Left colon (tissue), 2 donors: ENCODE data around the gene C14orf93. TPM values are rescaled to one million over a fixed set of nuclear protein-coding genes. Genes with fewer than 3 reads are reported as not detected.
A peak's percentile ranks its signal among the peaks of the same experiment; 100 is the strongest.
"Not testable (repeated sequence)": the region's sequence is repeated elsewhere in the genome, so short reads cannot be mapped to it uniquely, and the experiment has no call there.

ENCODE experiments used
- ATAC-seq: fragments of 200-7000 bp; cut with Tn5 transposase; one replicate; pipeline ENCODE4 v1.9.1; 2020; ENCODE audit warnings: mild to moderate bottlenecking, moderate library complexity
- DNase-seq, 2 donors: peaks; one replicate each; pipeline ENCODE4 v3.0.0-alpha.2; 2020
- intact Hi-C, 2 donors: fragments of 100-400 bp; cut with DNase I in 1 of 2; cut with micrococcal nuclease in 1 of 2; formaldehyde crosslinking; loops; one replicate each; pipeline versions ENCODE4 v1.11.2 to v1.14.0; 2022; cut with DNase I, micrococcal nuclease
- total RNA-seq, 2 donors: library from RNA; stranded (reverse); fragmentation: NEBNext Ultra II Directional; extraction: Animal tissue kit (Norgen Biotek cat#: 25700); gene quantifications; one replicate each; pipeline ENCODE4 v1.2.1, GENCODE V29; 2021
- donor health status: DM: no; HTN: no; CAD: no.
- donor health status: DM: yes; HTN: yes; CAD: no.

The C14orf93 gene
- total RNA-seq, 2 donors from 2014 or later: 11.9 to 13.2 TPM

DNA sequence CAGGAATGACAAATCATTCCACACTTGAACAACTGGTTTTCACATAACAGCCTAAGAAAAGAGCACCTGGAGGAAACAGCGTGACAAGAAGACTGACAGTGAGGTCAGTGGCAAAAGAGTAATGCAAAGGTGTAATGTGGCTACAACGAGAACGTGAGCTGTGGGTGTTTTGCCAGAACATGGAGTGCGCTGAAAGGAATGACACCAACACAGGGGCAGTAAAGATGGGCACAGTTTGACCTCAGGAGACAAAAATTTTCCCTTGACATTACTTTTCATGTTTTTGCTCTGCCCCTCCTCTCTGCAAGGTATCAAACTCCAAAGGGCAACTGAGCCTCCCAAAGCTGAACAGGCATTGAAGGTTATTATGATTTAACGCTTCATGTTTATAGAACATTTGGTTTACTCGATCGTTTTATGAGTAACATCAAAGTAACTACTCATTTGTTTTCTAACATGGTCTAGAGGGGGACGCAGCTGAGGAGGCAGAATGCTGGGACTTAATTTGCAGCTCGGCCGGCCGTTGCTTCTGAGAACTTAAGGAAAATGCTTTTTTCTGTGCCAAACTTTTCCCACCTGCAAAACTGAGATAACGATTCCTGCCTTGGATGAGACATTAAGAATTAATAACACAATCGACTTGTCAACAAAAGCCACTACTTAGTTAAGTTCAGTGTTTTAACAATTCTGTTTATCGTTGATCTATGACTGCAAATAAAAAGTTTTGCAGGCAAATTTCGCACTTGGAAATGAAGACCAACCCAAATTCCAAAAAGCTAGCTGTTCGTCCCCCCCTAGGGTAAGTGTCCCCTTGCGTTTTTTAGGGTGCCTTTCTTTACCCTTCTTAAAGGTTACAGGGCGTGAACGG, 54.0 kb downstream of the C14orf93 start:
- intact Hi-C loops: no loop called here
- DNase-seq: peak; percentile 23 to 28
- ATAC-seq: peak; percentile 40

- intact Hi-C loops: no loop called here
- no peak for ATAC-seq
- no peak for DNase-seq
Measured at GRCh38 chr14:22952418-22952817, 57.5 kb downstream of the C14orf93 start.

- DNase-seq, intact Hi-C loops, ATAC-seq: not testable (repeated sequence)
Measured at GRCh38 chr14:22951795-22952194, 58.1 kb downstream of the C14orf93 start.

GRCh38 chr14:22945642-22946041, 64.3 kb downstream of the C14orf93 start:
- ATAC-seq (no peak), DNase-seq (no peak)
- intact Hi-C loops: no loop called here

GRCh38 chr14:22939684-22940083, 70.3 kb downstream of the C14orf93 start:
- no peak for DNase-seq
- intact Hi-C loops: no loop called here
- no peak for ATAC-seq

Other genes starting within 250 kb of the C14orf93 start
- 100 to 1,000 TPM in 1 of 2 donors, 10 to 100 TPM in 1; 81.7 to 125 TPM for gene OXA1L, start 243.5 kb downstream of the C14orf93 start, total RNA-seq
- 10 to 100 TPM in 1 of 2 donors, 1 to 10 TPM in 1; 8.4 to 17.4 TPM for gene SLC7A7, start 194.7 kb downstream of the C14orf93 start, total RNA-seq
- gene MRPL52, start 180.3 kb downstream of the C14orf93 start, total RNA-seq: 10 to 100 TPM; 64.5 to 81.0 TPM
- gene MMP14, start 173.6 kb downstream of the C14orf93 start, total RNA-seq: 100 to 1,000 TPM in 1 of 2 donors, 10 to 100 TPM in 1; 83.0 to 101 TPM
- 100 to 1,000 TPM; 263 to 308 TPM for gene LRP10, start 138.4 kb downstream of the C14orf93 start, total RNA-seq
- under 1 TPM; 0.58 to 0.64 TPM for gene REM2, start 126.9 kb downstream of the C14orf93 start, total RNA-seq
- 10 to 100 TPM; 60.4 to 81.9 TPM for gene RBM23, start 91.0 kb downstream of the C14orf93 start, total RNA-seq
- 10 to 100 TPM; 40.5 to 63.9 TPM for gene PRMT5, start 80.8 kb downstream of the C14orf93 start, total RNA-seq
- 10 to 100 TPM; 33.5 to 33.6 TPM for gene HAUS4, start 53.1 kb downstream of the C14orf93 start, total RNA-seq
- gene AJUBA, start 27.6 kb downstream of the C14orf93 start, total RNA-seq: 1 to 10 TPM; 1.4 to 4.1 TPM
- 10 to 100 TPM; 77.9 to 80.6 TPM for gene PSMB5, start 24.8 kb upstream of the C14orf93 start, total RNA-seq
- not detected for gene PSMB11, start 32.1 kb upstream of the C14orf93 start, total RNA-seq
- 1 to 10 TPM; 3.7 to 5.1 TPM for gene CDH24, start 47.4 kb upstream of the C14orf93 start, total RNA-seq
- 100 to 1,000 TPM; 110 to 119 TPM for gene ACIN1, start 85.0 kb upstream of the C14orf93 start, total RNA-seq
- 10 to 100 TPM; 47.0 to 53.8 TPM for gene C14orf119, start 85.4 kb upstream of the C14orf93 start, total RNA-seq
- gene CIROP, start 94.8 kb upstream of the C14orf93 start, total RNA-seq: not detected
- not detected for gene CEBPE, start 109.1 kb upstream of the C14orf93 start, total RNA-seq
- gene SLC7A8, start 173.5 kb upstream of the C14orf93 start, total RNA-seq: 10 to 100 TPM; 18.2 to 33.6 TPM
- not detected for gene RNF212B, start 227.8 kb upstream of the C14orf93 start, total RNA-seq